ENCODE data around the gene PTPRJ.

Gene PTPRJ

DNA sequence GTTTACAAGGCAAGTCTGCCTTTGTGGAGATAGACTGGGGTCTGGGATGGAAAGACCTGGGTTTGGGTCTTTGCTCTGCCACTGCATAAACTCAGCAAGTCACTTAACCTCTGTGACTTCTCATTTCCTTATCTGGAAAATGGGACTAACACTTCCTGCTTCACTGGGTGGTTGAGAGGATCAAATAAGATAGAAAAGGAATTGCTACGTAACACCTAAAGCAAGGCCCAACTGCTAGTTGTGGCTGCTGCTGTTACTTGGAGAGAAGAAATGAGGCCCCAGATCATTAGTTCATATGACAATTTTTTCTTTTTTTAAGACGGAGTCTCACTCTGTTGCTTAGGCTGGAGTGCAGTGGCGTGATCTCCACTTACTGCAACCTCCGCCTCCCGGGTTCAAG, 5.9 kb downstream of the PTPRJ start:
- TF ChIP-seq, protein P1, sequence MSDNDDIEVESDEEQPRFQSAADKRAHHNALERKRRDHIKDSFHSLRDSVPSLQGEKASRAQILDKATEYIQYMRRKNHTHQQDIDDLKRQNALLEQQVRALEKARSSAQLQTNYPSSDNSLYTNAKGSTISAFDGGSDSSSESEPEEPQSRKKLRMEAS (IDR thresholded peaks at IDR 0.05; ENCODE audit: low read depth, low read length), result no peak
- TF ChIP-seq POLR2A (IDR thresholded peaks at IDR 0.05; ENCODE audit: extremely low read depth, insufficient read length) (no peak), MYC (IDR thresholded peaks at IDR 0.05; ENCODE audit: low read depth, low read length) (no peak)
- TF ChIP-seq, protein P2, sequence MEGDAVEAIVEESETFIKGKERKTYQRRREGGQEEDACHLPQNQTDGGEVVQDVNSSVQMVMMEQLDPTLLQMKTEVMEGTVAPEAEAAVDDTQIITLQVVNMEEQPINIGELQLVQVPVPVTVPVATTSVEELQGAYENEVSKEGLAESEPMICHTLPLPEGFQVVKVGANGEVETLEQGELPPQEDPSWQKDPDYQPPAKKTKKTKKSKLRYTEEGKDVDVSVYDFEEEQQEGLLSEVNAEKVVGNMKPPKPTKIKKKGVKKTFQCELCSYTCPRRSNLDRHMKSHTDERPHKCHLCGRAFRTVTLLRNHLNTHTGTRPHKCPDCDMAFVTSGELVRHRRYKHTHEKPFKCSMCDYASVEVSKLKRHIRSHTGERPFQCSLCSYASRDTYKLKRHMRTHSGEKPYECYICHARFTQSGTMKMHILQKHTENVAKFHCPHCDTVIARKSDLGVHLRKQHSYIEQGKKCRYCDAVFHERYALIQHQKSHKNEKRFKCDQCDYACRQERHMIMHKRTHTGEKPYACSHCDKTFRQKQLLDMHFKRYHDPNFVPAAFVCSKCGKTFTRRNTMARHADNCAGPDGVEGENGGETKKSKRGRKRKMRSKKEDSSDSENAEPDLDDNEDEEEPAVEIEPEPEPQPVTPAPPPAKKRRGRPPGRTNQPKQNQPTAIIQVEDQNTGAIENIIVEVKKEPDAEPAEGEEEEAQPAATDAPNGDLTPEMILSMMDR (IDR thresholded peaks at IDR 0.05; ENCODE audit: low read depth, low read length), result no peak
- no peak for DNase-seq (ENCODE audit: low read depth)
- no peak overlapping the region for H3K4me3 ChIP-seq (ENCODE audit: low read depth, low read length)

DNA sequence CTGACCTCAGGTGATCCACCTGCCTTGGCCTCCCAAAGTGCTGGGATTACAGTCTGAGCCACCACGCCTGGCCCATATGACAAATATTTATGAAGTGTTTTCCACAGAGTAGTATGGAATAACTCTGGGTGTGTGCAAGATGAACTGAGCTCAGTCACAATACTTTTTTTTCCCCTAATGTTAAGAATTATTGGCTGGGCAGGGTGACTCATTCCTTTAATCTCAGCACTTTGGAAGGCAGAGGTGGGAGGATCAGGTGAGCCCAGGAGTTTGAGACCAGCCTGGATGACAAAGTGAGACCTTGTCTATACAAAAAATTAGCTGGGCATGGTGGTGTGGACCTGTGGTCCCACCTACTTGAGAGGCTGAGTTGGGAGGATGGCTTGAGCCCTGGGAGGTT, 6.4 kb downstream of the PTPRJ start:
- no peak for DNase-seq (ENCODE audit: low read depth)
- H3K4me3 ChIP-seq (ENCODE audit: low read depth, low read length), result no peak overlapping the region
- TF ChIP-seq, protein P2 (IDR thresholded peaks at IDR 0.05; ENCODE audit: low read depth, low read length), result no peak
- TF ChIP-seq, protein P1 (IDR thresholded peaks at IDR 0.05; ENCODE audit: low read depth, low read length), result no peak

DNA sequence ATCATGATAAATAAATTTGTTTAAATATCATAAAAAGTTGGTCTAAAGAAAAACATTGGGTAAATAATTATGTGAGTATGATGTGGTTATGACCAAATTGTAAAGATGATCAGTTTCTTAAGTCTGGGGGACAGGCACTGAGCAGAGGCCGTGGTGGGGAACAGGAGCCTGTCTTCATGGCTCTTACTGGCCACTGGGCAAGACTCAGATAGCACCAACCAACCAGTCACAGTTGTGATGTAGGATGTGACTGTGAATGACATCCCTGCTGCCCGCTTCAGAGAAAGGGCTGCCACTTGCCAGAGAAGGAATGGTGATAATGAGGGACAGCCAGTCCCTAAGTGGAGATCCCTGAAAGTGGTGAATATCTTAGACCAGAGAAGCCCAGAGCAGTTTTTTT, 7.0 kb downstream of the PTPRJ start:
- TF ChIP-seq MYC (IDR thresholded peaks at IDR 0.05; ENCODE audit: low read depth, low read length) (no peak), POLR2A (IDR thresholded peaks at IDR 0.05; ENCODE audit: extremely low read depth, insufficient read length) (no peak)
- TF ChIP-seq, protein P2 (IDR thresholded peaks at IDR 0.05; ENCODE audit: low read depth, low read length), result no peak
- TF ChIP-seq, protein P1 (IDR thresholded peaks at IDR 0.05; ENCODE audit: low read depth, low read length), result no peak
- peak overlapping the region; percentile 19 for H3K4me3 ChIP-seq (ENCODE audit: low read depth, low read length)
- peak; percentile 51 for DNase-seq (ENCODE audit: low read depth)

DNA sequence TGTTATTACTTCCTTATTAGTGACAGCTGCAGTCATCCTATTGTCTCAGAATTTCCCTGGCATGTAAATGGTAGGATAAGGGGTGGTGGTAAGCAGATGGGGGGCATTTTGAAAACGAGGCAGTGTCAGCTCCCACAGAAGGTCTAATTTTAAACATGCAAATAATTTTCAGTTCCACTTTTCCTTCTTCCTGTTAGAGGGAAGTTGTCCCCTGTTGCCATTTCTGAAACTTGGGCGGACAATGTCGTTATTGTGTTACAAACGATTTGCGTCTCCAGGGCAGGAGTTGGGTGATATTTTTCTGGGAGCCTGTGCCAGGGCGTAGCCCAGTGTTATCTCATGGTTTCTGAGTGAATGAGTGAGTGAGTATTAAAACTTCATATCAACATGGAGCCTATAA, 7.4 kb downstream of the PTPRJ start:
- H3K4me3 ChIP-seq (ENCODE audit: low read depth, low read length), result no peak overlapping the region
- no peak for TF ChIP-seq MYC (IDR thresholded peaks at IDR 0.05; ENCODE audit: low read depth, low read length)
- TF ChIP-seq POLR2A (IDR thresholded peaks at IDR 0.05; ENCODE audit: extremely low read depth, insufficient read length), result no peak
- TF ChIP-seq, protein P2 (IDR thresholded peaks at IDR 0.05; ENCODE audit: low read depth, low read length), result no peak
- TF ChIP-seq, protein P1 (IDR thresholded peaks at IDR 0.05; ENCODE audit: low read depth, low read length), result no peak
- peak; percentile 39 for DNase-seq (ENCODE audit: low read depth)

DNA sequence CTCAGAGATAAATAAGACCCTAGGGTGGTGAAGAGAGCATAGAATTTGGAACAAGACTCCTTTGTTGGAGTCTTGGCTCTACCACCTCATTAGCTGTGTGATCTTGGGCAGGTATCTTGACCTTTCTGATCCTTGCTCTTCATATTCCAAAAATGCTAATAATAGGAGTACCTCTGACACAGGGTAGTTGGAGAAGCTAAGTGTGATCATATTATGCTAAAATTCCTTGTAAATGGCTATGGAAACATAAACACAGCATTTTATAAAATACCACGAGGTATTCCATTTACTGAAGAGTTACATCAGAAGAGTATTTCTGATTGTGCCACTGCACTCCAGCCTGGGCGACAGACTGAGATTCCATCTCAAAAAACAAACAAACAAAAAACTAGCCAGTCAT, 9.4 kb downstream of the PTPRJ start:
- no peak overlapping the region for H3K4me3 ChIP-seq (ENCODE audit: low read depth, low read length)
- DNase-seq (ENCODE audit: low read depth), result no peak
- TF ChIP-seq, protein P2 (IDR thresholded peaks at IDR 0.05; ENCODE audit: low read depth, low read length), result no peak
- TF ChIP-seq, protein P1 (IDR thresholded peaks at IDR 0.05; ENCODE audit: low read depth, low read length), result no peak
- TF ChIP-seq POLR2A (IDR thresholded peaks at IDR 0.05; ENCODE audit: extremely low read depth, insufficient read length) (no peak), MYC (IDR thresholded peaks at IDR 0.05; ENCODE audit: low read depth, low read length) (no peak)
